ENCODE data around the gene TENM4.

Gene TENM4

GRCh38 chr11:78635814-78636506 is 804.9 kb downstream of the TENM4 start:
- TF ChIP-seq FOXP2 (optimal IDR thresholded peaks at IDR 0.05; ENCODE audit: borderline replicate concordance, extremely low read depth, extremely low read length, insufficient read depth) (no peak), REST (IDR thresholded peaks at IDR 0.05; ENCODE audit: insufficient read depth in 1 of 2, low read depth in 2 of 2, low read length in 2 of 2) (no peak), SIN3A (IDR thresholded peaks at IDR 0.05; ENCODE audit: borderline replicate concordance, insufficient read depth, low read length) (no peak), TAF1 (IDR thresholded peaks at IDR 0.05; ENCODE audit: borderline replicate concordance, insufficient read depth, low read length) (no peak), POLR2AphosphoS5 (IDR thresholded peaks at IDR 0.05; ENCODE audit: low read depth, low read length) (no peak)

- TF ChIP-seq SIN3A (IDR thresholded peaks at IDR 0.05; ENCODE audit: borderline replicate concordance, insufficient read depth, low read length) = no peak
- no peak for TF ChIP-seq REST (IDR thresholded peaks at IDR 0.05; ENCODE audit: insufficient read depth in 1 of 2, low read depth in 2 of 2, low read length in 2 of 2)
- TF ChIP-seq TAF1 (IDR thresholded peaks at IDR 0.05; ENCODE audit: borderline replicate concordance, insufficient read depth, low read length) = no peak
- no peak for TF ChIP-seq POLR2AphosphoS5 (IDR thresholded peaks at IDR 0.05; ENCODE audit: low read depth, low read length)
- TF ChIP-seq FOXP2 (optimal IDR thresholded peaks at IDR 0.05; ENCODE audit: borderline replicate concordance, extremely low read depth, extremely low read length, insufficient read depth) = no peak
These were observed 807.1 kb downstream of the TENM4 start for GRCh38 chr11:78633516-78634310.

- TF ChIP-seq POLR2AphosphoS5 (IDR thresholded peaks at IDR 0.05; ENCODE audit: low read depth, low read length) (no peak), SIN3A (IDR thresholded peaks at IDR 0.05; ENCODE audit: borderline replicate concordance, insufficient read depth, low read length) (no peak), TAF1 (IDR thresholded peaks at IDR 0.05; ENCODE audit: borderline replicate concordance, insufficient read depth, low read length) (no peak), FOXP2 (optimal IDR thresholded peaks at IDR 0.05; ENCODE audit: borderline replicate concordance, extremely low read depth, extremely low read length, insufficient read depth) (no peak), REST (IDR thresholded peaks at IDR 0.05; ENCODE audit: insufficient read depth in 1 of 2, low read depth in 2 of 2, low read length in 2 of 2) (no peak)
These were observed 810.1 kb downstream of the TENM4 start for GRCh38 chr11:78630561-78631303.

GRCh38 chr11:78630155-78630554 is 810.7 kb downstream of the TENM4 start:
- no peak for TF ChIP-seq POLR2AphosphoS5 (IDR thresholded peaks at IDR 0.05; ENCODE audit: low read depth, low read length)
- TF ChIP-seq FOXP2 (optimal IDR thresholded peaks at IDR 0.05; ENCODE audit: borderline replicate concordance, extremely low read depth, extremely low read length, insufficient read depth) = no peak

GRCh38 chr11:78622666-78623065 is 818.2 kb downstream of the TENM4 start:
- no peak for TF ChIP-seq TAF1 (IDR thresholded peaks at IDR 0.05; ENCODE audit: borderline replicate concordance, insufficient read depth, low read length)
- TF ChIP-seq REST (IDR thresholded peaks at IDR 0.05; ENCODE audit: insufficient read depth in 1 of 2, low read depth in 2 of 2, low read length in 2 of 2) = no peak
- TF ChIP-seq POLR2AphosphoS5 (IDR thresholded peaks at IDR 0.05; ENCODE audit: low read depth, low read length) = no peak
- TF ChIP-seq SIN3A (IDR thresholded peaks at IDR 0.05; ENCODE audit: borderline replicate concordance, insufficient read depth, low read length) = no peak
- no peak for TF ChIP-seq FOXP2 (optimal IDR thresholded peaks at IDR 0.05; ENCODE audit: borderline replicate concordance, extremely low read depth, extremely low read length, insufficient read depth)
